OCI-M2 (cell line): ENCODE results near the gene GRID1.

Experiments
- DNase-seq: peaks from one replicate; lab custom pipeline; 2025; ENCODE audit not compliant: unreplicated experiment; lab: John Stamatoyannopoulos, UW

The GRID1 gene

GRCh38 chr10:85614981-85615380, 751.6 kb downstream of the GRID1 start:
- no peak for DNase-seq

- DNase-seq = no peak
Measured at GRCh38 chr10:85614566-85614965, 752.0 kb downstream of the GRID1 start.

- DNase-seq = no peak
Measured at GRCh38 chr10:85613391-85613790, 753.2 kb downstream of the GRID1 start.

GRCh38 chr10:85612833-85613232, 753.8 kb downstream of the GRID1 start:
- no peak for DNase-seq

GRCh38 chr10:85612378-85612775, 754.2 kb downstream of the GRID1 start:
- DNase-seq = no peak

- no peak for DNase-seq
Measured at GRCh38 chr10:85611746-85612377, 754.7 kb downstream of the GRID1 start.

GRCh38 chr10:85611093-85611740, 755.4 kb downstream of the GRID1 start:
- no peak for DNase-seq

GRCh38 chr10:85610381-85611092, 756.1 kb downstream of the GRID1 start:
- no peak for DNase-seq

GRCh38 chr10:85609509-85609908, 757.1 kb downstream of the GRID1 start:
- DNase-seq = no peak

- no peak for DNase-seq
Measured at GRCh38 chr10:85608706-85609105, 757.9 kb downstream of the GRID1 start.

- DNase-seq = no peak
Measured at GRCh38 chr10:85607043-85607695, 759.4 kb downstream of the GRID1 start.

- DNase-seq = no peak
Measured at GRCh38 chr10:85606401-85606800, 760.2 kb downstream of the GRID1 start.

GRCh38 chr10:85604884-85605283, 761.7 kb downstream of the GRID1 start:
- no peak for DNase-seq

GRCh38 chr10:85604136-85604725, 762.4 kb downstream of the GRID1 start:
- no peak for DNase-seq

GRCh38 chr10:85603151-85603940, 763.2 kb downstream of the GRID1 start:
- no peak for DNase-seq

- no peak for DNase-seq
Measured at GRCh38 chr10:85602713-85603112, 763.9 kb downstream of the GRID1 start.

- no peak for DNase-seq
Measured at GRCh38 chr10:85602306-85602705, 764.3 kb downstream of the GRID1 start.

- DNase-seq = no peak
Measured at GRCh38 chr10:85601526-85601925, 765.1 kb downstream of the GRID1 start.

- DNase-seq = no peak
Measured at GRCh38 chr10:85600744-85601081, 765.9 kb downstream of the GRID1 start.

GRCh38 chr10:85600026-85600743, 766.4 kb downstream of the GRID1 start:
- DNase-seq = no peak
